Cerebellar cortex (tissue), 1 donor: ENCODE data around the gene CDK10.
A peak's percentile ranks its signal among the peaks of the same experiment; 100 is the strongest.
"Not testable (repeated sequence)": the region's sequence is repeated elsewhere in the genome, so short reads cannot be mapped to it uniquely, and the experiment has no call there.

Experiments used
- DNase-seq: peaks from one replicate; pipeline ENCODE4 v3.0.0-alpha.2; 2015; ENCODE audit warnings: low spot score

The CDK10 gene

DNA sequence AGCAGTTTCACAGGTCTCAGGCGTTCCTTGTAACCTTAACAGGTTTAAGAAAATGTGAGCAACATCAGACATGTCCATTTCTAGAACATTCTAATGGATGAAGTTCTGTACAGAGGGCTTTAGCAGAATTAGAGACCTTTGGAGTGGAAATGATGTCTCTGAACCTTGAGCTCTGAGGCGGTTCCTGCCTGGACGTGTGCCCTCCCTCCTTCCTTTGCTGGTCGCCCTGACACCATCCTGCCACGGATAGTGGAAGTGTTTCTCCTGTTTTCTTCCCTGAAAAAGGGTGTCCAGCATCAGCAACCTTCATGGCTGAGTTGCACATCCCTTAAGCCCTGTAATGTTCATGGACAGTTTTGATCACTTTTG lies 17.7 kb upstream of the CDK10 start:
- DNase-seq = no peak

DNA sequence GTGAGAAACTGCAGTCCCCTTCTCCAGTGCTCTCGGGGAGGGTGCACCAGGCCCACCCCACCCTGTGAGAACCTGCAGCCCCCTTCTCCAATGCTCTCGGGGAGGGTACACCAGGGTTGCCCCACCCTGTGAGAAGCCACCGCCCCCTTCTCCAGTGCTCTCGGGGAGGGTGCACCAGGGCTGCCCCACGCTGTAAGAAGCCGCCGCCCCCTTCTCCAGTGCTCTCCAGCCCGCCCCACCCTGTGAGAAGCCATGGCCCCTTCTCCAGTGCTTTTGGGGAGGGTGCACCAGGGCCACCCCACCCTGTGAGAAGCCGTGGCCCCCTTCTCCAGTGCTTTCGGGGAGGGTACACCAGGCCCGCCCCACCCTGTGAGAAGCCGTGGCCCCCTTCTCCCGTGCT lies 16.7 kb upstream of the CDK10 start:
- no peak for DNase-seq

DNA sequence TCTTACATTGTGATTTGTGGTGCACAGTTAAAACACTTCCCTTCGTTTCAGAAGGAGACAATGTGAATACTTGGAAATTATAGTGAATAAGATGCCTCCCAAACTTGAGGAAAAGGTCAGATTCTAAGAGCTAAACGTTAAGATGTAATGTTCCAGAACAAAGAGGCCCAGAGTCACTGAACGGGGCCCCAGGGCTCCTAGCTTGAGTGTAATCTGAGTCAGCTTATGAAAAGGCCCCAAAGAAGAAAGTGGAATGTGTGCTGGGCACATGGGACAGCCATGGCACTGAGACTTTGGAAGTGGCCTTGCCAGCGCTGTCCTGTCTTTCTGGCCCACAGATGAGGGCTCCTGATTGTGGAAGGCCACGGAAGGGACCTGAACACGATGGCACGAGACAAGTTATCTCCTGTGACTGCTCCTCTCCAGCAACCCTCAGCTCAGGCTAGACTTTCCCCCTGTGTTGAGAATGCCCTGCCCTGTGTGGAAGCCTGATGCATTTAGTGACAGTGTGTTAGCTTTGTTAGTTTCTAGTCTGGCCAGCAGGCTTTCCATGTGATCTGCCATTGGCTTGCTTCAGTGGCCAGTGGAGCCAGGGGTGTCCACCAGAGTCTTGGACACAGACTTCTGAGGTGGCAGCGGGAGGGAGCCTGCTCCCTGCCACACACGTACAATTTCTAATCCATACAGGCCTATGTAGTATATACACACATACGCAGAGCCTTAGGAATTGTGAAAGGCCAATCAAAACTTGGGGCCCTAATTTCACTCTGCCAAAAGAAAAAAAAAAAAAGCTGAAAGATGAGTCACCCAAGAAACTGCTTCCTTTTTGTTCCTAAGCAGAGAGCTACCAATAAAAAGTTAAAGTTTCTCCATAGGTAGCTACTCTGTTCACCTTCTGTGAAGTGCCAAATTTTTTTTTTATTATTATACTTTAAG lies 15.7 kb upstream of the CDK10 start:
- DNase-seq = no peak

DNA sequence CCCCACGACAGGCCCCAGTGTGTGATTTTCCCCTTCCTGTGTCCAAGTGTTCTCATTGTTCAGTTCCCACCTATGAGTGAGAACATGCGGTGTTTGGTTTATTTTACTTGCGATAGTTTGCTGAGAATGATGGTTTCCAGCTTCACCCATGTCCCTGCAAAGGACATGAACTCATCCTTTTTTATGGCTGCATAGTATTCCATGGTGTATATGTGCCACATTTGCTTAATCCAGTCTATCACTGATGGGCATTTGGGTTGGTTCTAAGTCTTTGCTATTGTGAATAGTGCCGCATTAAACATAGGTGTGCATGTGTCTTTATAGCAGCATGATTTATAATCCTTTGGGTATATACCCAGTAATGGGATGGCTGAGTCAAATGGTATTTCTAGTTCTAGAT lies 14.9 kb upstream of the CDK10 start:
- DNase-seq = not testable (repeated sequence)

DNA sequence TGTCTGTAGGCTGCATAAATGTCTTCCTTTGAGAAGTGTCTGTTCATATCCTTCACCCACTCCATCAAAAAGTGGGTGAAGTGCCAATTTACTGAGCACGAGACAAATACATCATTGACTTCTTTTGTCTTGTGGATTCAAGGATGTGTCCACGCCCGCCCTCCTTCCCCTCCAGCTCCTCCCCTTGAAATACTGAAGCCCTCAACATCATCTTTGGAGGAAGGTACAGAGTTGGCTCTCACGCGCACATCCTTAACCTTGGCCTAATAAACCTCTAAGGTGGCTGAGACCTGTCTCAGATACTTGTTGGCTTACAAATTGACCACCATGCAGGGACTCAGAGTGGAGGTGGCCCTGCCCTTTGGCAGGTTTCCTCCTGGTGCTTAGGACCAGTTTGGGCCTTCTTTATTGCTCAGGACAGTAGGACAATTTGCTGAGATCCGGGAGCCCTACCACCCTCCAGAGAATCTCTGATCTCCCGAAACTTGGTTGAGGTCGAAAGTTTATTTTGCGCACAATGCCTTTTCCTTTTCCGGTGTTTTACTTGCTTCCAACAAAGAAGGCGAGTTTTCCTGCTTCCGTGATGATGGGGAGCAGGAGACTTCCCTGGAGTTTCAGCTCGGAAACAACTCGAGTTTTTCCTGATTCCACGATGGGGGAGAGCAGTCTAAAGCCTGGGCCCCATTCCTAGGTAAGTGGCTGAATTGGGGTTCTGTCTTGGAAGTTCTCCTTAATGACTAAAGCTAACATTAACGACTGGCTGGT lies 14.1 kb upstream of the CDK10 start:
- DNase-seq = no peak

DNA sequence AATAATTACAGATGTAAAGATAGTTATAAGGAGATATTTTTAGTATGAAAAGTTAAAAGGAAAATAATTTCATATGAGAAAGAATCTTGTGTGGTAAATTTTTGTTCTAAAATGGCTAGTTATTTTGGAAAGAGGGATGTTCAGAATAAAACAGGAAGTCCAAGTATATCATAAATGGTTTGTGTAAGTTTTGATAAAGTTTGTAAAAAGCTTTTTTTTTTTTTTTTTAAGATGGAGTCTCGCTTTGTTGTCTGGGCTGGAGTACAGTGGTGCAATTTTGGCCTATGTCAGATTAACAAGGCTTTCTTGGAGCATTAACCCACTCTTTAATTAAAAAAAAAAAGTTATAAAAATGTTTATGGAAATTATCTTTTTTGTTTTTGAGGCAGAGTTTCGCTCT lies 8.2 kb upstream of the CDK10 start:
- DNase-seq = no peak

DNA sequence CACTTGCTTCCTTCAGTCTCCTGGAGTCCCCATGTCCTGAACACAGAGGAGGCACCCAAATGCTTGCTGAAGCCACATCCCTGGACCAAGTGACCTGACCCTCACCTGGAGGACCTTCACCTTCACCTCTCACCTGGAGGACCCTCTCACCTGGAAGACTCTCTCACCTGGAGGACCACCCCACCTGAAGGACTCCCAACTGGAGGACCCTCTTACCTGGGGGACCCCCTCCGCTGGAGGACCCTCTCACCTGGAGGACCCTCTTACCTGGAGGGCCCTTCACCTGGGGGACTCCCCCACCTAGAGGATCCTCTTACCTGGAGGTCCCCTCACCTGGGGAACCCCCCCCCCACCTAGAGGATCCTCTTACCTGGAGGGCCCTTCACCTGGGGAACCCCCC lies 573 bp upstream of the CDK10 start:
- no peak for DNase-seq

DNA sequence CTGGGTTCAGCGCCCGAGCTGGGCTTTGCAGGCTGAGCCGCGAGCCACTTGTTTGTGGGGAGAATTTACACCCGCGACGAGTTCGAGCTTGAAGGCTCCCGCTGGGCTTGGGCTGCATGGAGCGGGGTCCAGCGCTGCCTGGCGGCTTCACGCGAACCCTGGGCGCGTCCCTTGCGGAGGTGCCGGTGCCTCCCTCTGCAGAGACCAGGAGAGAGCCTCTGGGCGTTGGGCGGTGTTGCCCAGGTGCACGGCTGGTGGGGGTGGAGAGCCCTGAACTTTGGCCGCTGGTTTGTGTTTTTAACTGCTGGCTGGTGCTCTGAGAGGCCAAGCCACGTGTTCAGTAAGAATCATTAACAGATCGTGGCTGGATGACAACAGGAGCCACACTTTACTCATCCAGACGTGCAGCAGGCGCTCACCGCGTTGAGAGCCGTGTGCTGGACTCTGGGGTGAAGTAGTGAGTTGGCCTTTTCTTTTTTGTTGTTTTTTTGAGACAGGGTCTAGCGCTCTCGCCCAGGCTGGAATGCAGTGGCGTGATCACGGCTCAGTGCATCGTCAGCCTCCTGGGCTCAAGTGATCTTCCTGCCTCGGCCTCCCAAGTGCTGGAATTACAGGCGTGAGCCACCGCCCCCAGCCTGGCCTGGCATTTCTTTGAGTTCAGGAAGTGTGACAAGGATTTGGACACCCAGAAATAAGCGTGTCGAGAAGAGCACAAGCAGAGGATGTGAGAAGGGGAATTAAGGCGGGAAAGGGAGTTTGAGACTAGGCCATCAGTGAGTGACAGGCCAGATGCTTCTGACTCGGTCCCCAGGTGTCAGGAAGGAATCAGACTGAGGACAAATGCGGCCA lies 827 bp downstream of the CDK10 start:
- no peak for DNase-seq

DNA sequence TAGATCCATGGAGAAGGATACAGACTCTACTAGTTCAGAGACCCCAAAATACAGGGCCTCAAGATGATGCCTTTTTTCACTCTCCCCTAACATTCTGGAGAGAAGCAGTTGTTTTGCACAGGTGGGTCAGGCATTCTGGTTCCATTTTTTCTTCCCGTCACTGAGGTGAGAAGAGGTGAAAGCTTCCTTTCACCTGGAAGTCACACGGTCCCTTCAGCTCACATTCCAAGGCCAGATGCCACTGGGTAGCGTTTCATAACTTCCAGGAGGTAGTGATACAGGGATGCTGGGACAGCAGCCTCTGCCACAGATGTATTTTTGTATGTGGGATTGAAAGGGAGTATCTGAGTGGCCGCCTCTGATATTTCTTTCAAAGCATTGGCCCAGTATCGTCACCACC lies 1.9 kb downstream of the CDK10 start:
- no peak for DNase-seq

DNA sequence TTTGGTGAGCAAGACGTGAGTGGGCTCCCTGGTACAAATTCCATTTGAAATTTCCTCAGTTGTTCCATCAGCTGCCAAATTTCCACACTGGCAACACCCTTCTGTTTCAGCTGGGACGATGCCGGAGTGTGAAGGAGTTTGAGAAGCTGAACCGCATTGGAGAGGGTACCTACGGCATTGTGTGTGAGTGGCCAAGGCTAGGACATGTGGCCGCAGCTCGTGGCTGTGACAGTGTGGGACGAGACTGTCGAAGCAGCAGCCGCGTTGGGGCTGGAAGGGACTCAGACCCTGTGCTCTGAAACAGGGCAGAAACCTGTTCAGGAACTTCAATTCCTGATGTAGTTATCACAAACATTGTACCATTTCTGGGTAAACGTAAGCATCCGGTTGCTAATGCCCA lies 2.7 kb downstream of the CDK10 start:
- DNase-seq = no peak

DNA sequence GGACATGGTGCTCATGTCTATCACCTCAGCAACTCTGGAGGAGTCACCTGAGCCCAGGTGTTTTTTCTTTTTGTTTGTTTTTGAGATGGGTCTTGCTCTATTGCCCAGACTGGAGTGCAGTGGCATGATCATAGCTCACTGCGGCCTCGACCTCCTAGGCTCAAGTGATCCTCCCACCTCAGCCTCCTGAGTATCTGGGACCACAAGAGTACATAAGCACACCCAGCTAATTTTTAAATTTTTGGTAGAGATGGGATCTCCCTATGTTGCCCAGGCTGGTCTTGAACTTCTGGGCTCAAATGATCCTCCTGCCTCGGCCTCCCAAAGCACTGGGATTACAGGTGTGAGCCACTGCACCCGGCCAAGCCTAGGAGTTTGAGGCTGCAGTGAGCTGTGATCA lies 3.1 kb downstream of the CDK10 start:
- not testable (repeated sequence) for DNase-seq

DNA sequence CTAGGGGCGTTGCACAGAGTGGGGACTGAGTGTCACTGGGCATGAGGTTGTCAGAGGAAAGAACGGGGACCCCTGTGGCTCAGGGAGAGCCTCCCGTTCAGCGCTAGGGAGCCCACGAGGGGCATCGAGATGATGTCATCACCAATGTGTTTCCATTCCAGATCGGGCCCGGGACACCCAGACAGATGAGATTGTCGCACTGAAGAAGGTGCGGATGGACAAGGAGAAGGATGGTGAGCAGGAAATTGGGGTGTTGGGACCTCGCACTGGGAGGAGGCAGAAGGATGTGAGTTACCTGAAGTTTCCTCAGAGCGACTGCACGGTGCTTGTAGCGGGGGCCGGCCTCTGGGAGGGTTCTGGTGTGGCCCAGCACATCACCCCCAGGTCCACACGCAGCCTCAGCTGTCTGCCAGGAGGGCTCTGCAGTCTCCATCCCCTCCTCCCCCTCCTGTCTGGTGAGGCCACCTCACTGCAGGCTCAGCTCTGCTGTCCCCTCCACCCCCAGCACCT lies 4.0 kb downstream of the CDK10 start:
- no peak for DNase-seq

DNA sequence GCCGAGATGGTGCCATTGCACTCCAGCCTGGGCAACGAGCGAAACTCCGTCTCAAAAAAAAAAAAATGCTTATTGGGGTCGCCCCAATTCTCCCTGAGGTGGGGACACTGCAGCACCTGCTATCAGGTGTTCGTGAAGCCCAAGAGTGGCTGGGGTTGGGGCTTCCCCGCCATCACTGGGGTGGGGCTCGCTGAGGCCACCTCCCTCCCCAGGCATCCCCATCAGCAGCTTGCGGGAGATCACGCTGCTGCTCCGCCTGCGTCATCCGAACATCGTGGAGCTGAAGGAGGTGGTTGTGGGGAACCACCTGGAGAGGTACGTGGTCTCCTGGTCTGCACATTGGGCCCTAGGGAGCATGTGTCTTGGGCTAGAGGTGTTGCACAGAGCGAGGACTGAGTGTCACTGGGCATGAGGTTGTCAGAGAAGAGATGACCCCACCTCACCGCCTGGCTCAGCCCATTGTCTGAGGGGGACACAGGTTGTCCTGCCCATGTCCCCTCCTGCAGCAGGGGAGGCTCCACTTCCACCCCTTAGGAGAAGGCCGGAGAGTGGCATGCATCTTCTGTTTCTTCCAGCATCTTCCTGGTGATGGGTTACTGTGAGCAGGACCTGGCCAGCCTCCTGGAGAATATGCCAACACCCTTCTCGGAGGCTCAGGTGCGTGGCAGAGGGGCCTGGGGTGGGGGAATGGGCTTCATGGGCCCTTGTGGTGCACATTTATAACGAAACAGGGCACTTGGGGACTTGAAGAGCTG lies 4.9 kb downstream of the CDK10 start:
- no peak for DNase-seq

DNA sequence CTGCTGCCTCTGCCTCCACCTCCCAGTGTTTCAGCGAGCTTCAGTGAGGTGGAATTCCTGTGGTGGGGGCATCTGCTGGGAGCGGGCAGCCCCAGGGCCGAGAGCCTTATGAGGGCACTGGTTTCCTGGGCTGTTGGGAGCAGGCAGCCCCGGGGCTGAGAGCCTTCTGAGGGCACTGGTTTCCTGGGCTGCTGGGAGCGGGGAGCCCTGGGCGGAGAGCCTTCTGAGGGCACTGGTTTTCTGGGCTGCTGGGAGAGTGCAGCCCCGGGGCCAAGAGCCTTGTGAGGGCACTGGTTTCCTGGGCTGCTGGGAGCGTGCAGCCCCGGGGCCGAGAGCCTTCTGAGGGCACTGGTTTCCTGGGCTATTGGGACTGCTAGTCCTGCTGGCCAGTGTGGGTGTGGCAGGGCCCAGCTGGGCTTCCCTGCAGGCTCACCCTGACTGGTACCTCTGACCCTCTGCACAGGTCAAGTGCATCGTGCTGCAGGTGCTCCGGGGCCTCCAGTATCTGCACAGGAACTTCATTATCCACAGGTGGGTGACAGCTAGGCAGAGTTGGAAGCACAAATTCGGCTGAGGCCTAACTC lies 5.6 kb downstream of the CDK10 start:
- DNase-seq = no peak

DNA sequence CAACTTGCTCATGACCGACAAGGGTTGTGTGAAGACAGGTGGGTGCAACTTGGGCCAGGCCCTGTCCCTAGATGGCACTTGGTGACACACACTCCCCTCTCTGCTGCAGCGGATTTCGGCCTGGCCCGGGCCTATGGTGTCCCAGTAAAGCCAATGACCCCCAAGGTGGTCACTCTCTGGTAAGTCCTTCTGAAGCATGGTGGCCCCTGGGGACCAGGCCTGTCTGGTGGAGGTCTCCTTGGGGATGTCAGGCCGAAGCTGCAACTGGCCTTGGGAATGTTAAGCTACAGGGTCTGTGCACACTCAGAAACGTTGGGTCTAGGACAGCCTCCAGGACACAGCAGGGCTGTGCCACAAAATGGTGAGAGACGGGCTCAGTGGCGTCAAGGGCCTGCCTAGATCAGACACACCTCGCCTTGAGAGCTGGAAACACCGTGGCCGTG lies 6.8 kb downstream of the CDK10 start:
- DNase-seq = no peak

DNA sequence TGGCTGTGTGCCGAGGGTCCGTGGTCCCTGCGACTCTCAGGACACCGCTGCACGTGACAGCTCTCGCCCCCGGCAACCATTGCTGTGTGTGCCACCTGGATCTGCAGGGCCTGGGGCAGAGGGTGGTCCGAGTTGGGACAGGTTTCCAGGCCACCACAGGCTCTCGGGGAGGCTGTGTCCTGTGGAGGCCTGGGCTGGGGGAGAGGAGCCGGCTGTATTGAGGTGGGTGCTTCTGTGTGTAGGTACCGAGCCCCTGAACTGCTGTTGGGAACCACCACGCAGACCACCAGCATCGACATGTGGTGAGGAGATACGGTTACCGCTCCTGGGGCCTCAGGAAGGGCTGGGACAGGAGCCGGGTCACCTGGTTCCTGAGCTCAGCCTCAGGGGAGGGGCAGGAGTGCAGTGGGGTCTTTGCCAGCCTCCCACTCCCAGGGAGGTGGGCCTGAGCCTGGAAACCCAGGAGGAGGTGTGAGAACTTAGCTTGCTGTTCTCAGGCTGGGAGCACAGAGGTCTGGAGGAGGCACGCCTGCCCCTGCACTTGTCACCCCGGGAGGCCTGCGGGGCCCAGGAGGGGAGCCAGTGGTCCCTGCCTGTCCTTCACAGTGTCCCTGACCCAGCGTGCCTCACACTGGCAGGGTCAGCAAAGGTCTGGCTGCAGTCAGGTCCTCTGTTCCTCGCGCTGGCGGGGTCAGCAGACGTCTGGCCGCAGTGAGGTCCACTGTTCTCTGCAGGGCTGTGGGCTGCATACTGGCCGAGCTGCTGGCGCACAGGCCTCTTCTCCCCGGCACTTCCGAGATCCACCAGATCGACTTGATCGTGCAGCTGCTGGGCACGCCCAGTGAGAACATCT lies 7.7 kb downstream of the CDK10 start:
- no peak for DNase-seq

DNA sequence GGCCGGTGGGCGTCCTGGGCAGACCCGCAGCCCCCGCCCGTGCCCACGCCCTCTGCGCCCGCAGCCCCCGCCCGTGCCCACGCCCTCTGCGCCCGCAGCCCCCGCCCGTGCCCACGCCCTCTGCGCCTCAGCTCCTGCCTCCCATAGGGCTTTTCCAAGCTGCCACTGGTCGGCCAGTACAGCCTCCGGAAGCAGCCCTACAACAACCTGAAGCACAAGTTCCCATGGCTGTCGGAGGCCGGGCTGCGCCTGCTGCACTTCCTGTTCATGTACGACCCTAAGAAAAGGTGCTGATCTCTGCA lies 8.2 kb downstream of the CDK10 start:
- not testable (repeated sequence) for DNase-seq

DNA sequence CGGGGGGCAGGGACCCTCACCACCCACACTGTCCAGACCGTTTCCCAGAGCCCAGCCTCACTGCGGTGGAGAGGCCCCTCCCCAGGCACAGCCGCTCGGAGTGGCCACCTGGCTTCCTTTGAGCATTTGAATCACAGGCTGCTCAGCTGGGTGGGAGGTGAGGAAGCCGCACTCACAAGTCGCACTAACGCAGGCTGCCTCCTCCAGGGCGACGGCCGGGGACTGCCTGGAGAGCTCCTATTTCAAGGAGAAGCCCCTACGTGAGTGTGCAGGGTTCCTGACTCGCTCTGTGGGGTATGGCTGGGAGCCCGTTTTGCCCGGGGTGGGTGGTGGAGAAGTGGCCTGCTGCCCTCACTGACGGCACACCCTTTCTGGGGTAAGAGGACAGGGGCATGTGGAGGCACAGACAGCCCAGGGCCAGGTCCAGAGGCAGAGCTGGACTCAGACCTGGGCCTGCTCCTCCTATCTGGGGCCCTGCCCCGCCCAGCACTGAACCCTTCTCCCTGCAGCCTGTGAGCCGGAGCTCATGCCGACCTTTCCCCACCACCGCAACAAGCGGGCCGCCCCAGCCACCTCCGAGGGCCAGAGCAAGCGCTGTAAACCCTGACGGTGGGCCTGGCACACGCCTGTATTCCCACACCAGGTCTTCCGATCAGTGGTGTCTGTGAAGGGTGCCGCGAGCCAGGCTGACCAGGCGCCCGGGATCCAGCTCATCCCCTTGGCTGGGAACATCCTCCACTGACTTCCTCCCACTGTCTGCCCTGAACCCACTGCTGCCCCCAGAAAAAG lies 8.8 kb downstream of the CDK10 start:
- no peak for DNase-seq

DNA sequence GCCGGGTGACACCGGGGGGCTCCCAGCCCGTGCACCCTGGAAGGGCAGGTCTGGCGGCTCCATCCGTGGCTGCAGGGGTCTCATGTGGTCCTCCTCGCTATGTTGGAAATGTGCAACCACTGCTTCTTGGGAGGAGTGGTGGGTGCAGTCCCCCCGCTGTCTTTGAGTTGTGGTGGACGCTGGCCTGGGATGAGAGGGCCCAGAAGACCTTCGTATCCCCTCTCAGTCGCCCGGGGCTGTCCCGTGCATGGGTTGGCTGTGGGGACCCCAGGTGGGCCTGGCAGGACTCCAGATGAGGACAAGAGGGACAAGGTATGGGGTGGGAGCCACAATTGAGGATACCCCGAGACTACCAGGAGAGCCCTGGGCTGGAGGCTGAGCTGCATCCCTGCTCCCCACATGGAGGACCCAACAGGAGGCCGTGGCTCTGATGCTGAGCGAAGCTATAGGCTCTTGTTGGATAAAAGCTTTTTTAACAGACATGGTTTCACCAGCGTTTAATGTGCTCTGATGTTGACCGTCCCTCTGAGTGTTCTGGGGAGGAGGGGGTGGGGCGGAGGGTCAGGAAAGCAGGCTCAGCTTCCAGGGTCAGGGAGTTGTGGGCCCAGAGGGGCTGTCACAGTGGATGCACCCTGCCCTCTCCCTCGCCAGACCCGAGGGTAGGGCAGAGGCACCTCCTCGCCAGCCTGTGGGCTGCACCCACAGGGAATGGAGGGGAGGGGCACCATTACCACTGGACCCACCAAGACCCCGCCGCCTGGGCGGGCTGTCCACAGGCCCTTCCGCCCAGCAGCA lies 9.6 kb downstream of the CDK10 start:
- peak; percentile 36 for DNase-seq
